Measurements from ENCODE around the gene CLIC4. TPM values are rescaled to one million over a fixed set of nuclear protein-coding genes. Genes with fewer than 3 reads are reported as not detected.

The CLIC4 gene
- total and polyA plus RNA-seq, 10 of the 15 experiments (the other 5 are each of a cell fraction or from before 2014, with no cell fraction given) = 20.4 to 107 (median 69.6) TPM

DNA sequence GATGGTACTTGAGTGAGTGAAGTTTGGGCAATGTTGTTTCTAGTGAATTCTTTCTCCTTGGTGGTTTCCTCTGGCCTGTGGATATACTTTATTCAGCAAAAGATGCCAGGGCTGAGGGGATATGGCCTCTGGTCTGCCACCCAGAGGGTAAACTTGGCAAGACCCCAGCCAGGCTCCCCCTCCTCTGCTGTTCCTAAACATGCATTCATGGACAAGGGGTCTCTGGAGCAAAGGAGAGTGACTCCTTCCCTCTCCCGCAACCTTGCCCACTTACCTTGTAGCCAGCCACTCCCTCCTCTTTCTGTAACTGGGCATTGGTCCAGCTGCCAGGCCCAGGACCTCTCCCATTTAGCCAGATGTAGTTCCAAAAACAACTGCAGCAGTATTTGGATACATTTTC, 141.0 kb downstream of the CLIC4 start:
- intact Hi-C loops (cut with micrococcal nuclease; ENCODE audit: unreplicated experiment) (no loop called here), in situ Hi-C loops (cut with MboI) (no loop called here)
- no peak overlapping the region for H3K27ac ChIP-seq (ENCODE audit: control insufficient read depth, insufficient read depth)
- H3K9me3 ChIP-seq (replicated peaks; ENCODE audit: control insufficient read depth, insufficient read depth, low read length) = peaks cover 2% of the 10 kb centered on the region; the same call in 2 of the 3 replicates
- CTCF ChIA-PET = interaction anchor here (0.6 kb wide), 1 partner anchor 81 kb away, joined by 3 read pairs; no protein-coding TSS in a partner anchor
- RAD21 ChIA-PET (ENCODE audit: unreplicated experiment) = no interaction called here
- TF ChIP-seq SREBF2 (IDR thresholded peaks at IDR 0.05; ENCODE audit: low read length) = no peak
- TF ChIP-seq BCL11A (IDR thresholded peaks at IDR 0.05; ENCODE audit: low read depth, low read length) = no peak
- TF ChIP-seq, protein P1, sequence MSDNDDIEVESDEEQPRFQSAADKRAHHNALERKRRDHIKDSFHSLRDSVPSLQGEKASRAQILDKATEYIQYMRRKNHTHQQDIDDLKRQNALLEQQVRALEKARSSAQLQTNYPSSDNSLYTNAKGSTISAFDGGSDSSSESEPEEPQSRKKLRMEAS (IDR thresholded peaks at IDR 0.05; ENCODE audit: low read depth, low read length) = no peak
- TF ChIP-seq RELA (IDR thresholded peaks at IDR 0.05; ENCODE audit: borderline replicate concordance, partially characterized antibody) = no peak
- TF ChIP-seq SUPT20H (IDR thresholded peaks at IDR 0.05; ENCODE audit: borderline replicate concordance, control insufficient read depth, low read depth, low read length) = no peak
- no peak for TF ChIP-seq ESRRA (IDR thresholded peaks at IDR 0.05; ENCODE audit: low read length)
- no peak for TF ChIP-seq EGR1 (IDR thresholded peaks at IDR 0.05; ENCODE audit: borderline replicate concordance in 1 of 2, low read depth in 2 of 2, low read length in 2 of 2)
- no peak for DNase-seq (ENCODE audit: low read depth, low spot score)
- H3K4me3 ChIP-seq = no peak overlapping the region
- no peaks in the 10 kb centered on the region for H3K36me3 ChIP-seq (ENCODE audit: control insufficient read depth in 2 of 2, insufficient read depth in 2 of 2, low read length in 1 of 2)
- H2AFZ ChIP-seq (ENCODE audit: control insufficient read depth, low read depth, low read length) = no peak overlapping the region
- SMC1A ChIA-PET (ENCODE audit: uncharacterized antibody, unreplicated experiment) = no interaction called here
- no TSS peak for BruUV-seq (replicated peaks)
- H3K4me1 ChIP-seq (ENCODE audit: control insufficient read depth, insufficient read depth, low read length) = no peaks in the 10 kb centered on the region; the same call in 1 of the 2 replicates
- H3K79me2 ChIP-seq (ENCODE audit: control insufficient read depth, insufficient read depth, low read length) = no peaks in the 10 kb centered on the region
- no peak for ATAC-seq
- no peaks in the 10 kb centered on the region for H4K20me1 ChIP-seq (ENCODE audit: control insufficient read depth, insufficient read depth)
- no peak overlapping the region for H3K9ac ChIP-seq (ENCODE audit: control insufficient read depth, insufficient read depth, low read length)
- H3K27me3 ChIP-seq (replicated peaks in 1 of 2; ENCODE audit: control insufficient read depth in 2 of 2, insufficient read depth in 2 of 2, low read length in 1 of 2) = peaks cover 0 to 2% of the 10 kb centered on the region in 2 experiments; a peak in 1 of 4 replicates
- POLR2A ChIA-PET = interaction anchor here (1.1 kb wide), 1 partner anchor 31 kb away, joined by 3 read pairs; no protein-coding TSS in a partner anchor
- WGBS (ENCODE audit: insufficient coverage, insufficient replicate concordance, low lambda C conversion rate, missing lambda C conversion rate) = 100% methylated on average over 1 of the region's 1 CpG
- no peak for FAIRE-seq
- no peak overlapping the region for H3K4me2 ChIP-seq (ENCODE audit: control insufficient read depth, insufficient read depth)
